Subcutaneous adipose tissue (tissue), 4 donors: Measurements from ENCODE around the gene SNCG. TPM values are rescaled to one million over a fixed set of nuclear protein-coding genes. Genes with fewer than 3 reads are reported as not detected.

Source experiments
- total RNA-seq, 4 donors: library from RNA; depleted of rRNA; stranded (reverse); fragments of >200 nt; gene quantifications; one replicate each; pipeline ENCODE4 v1.1.0, GENCODE V29; 2016
- TF ChIP-seq, protein P1 (sequence below): fragments of 450-650 bp; IDR thresholded peaks from one replicate; pipeline ENCODE4 v1.5.1; 2016; ENCODE audit warnings: low read depth, mild to moderate bottlenecking, control low read depth, antibody characterized with exemption, moderate library complexity

The SNCG gene
- total RNA-seq, 4 donors from 2014 or later = 172 to 362 (median 205) TPM

DNA sequence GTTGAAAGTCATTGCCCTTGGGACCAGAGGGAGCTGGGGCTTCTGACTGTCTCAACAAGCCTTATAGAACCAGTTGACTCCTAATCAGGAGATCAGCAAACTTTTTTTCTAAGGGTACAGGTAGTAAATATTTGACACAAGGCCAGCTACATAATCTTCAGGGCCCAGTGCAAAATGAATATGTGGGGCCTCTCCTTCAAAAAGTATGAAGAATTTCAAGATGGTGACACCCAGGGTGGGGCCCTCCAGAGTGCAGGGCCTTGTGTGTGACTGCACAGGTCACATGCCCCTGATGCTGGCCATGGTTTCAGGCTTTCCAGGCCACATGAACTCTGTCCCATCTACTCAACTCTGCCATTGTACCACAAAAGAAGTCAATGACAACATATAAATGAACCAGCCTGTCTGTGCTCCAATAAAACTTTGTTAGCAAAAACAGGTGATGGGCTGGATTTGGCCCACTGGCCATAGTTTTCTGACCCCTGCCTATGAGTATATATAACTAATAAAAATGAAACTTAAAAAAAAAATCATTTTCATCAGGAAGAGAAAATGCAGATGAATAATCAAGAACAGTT lies 7.1 kb upstream of the SNCG start:
- TF ChIP-seq, protein P1, sequence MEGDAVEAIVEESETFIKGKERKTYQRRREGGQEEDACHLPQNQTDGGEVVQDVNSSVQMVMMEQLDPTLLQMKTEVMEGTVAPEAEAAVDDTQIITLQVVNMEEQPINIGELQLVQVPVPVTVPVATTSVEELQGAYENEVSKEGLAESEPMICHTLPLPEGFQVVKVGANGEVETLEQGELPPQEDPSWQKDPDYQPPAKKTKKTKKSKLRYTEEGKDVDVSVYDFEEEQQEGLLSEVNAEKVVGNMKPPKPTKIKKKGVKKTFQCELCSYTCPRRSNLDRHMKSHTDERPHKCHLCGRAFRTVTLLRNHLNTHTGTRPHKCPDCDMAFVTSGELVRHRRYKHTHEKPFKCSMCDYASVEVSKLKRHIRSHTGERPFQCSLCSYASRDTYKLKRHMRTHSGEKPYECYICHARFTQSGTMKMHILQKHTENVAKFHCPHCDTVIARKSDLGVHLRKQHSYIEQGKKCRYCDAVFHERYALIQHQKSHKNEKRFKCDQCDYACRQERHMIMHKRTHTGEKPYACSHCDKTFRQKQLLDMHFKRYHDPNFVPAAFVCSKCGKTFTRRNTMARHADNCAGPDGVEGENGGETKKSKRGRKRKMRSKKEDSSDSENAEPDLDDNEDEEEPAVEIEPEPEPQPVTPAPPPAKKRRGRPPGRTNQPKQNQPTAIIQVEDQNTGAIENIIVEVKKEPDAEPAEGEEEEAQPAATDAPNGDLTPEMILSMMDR = no peak

DNA sequence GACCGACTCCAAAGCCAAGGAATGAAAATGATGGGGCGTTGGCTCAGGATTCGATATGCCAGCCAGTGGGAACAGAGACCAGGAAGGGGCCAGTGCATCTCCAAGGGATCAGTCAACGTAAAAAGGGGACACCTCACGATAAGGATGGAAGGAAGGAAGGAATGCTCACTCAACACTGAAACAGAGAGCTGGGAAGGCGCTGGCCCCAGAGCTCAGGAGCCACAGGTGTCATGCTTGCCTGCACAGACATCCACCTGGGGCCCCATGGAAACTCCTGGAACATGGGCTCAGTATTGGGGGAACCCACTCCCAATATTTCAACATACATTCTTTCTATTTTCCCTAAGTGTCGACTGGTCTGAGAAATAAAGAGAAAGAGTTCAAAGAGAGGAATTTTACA lies 6.3 kb upstream of the SNCG start:
- TF ChIP-seq, protein P1 = no peak

DNA sequence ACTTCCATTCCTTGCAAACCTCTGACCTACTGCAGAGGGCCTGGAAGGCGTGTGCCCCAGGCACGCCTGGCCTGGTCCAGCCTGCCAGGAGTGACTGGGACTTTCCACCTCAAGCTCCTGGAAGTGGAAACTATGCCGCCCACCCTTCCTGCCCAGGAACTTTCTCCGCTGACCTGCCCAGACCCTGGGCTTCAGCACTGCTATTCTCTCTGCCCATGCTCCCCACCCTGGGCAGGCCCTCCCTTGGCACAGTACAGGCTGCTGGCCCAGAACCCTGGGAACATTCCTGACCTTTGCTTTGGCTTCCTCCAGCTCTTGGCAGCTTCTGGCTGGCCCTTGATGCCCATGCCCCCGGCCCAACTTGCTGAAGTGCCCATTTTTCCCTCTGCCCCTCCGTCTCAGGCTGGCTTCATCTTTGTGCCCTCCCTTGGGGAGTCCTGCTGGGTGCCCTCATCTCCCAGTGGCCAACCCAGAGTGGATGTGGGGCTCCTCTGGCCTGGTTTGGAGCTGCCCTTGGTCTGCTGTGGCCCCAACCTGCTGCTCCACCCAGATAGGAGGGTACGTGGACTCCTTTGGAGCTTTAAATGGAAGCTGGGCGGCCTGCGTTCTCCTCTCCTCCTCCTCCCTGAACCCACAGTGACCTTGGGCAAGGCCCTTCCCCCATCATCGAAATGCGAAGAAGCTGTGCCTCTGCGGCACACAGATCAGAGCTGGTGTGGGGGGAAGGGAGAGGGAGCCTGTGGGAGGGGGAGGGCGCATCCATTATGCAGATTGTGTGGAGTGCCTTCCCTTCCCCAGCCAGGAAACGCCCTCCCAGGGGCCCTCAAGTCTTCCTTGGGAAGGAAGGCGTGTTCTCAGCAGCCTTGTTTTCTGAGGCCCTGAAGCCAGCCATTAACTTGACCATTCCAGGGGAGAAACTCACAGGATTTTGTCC lies 4.4 kb upstream of the SNCG start:
- TF ChIP-seq, protein P1 = no peak

DNA sequence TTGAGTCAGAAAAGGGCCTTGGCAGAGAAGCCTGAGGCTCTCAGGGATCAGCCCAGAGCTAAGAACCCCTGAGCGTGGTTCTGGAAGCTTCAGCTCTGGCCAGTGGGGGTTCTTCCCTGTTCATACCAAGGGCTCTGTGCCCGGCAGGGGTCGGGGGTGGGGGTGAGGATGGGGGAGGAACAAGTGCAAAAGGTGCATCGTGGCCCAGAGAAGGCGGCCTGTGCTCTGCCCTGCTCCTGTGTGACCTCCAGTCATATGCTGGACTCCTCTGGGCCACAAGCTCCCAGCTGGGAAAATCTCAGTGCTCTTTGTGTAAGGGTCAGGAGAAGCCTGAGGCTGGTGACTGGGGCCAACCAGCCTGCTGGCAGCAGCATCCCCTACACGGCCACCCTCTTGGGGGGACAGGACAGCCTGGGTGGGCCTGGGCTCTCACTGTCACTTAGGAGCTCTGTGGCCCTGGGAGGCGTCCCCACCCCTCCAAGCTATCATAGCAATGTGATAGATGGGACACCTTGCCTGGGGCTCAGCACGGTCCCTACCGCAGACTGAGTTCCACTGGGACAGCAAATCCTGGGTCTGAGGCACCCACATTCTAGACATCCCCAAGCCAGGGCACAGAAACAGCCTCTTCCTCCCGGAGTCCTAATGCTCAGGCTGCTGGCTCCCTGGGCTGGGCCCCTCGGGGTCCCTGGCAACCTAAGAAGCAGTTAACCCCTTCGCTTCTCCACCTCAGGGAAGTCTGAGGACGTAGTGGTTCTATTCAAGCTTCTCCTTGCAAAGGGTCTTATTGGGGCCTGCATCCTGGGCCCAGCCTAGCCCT lies 3.5 kb upstream of the SNCG start:
- TF ChIP-seq, protein P1 = no peak

DNA sequence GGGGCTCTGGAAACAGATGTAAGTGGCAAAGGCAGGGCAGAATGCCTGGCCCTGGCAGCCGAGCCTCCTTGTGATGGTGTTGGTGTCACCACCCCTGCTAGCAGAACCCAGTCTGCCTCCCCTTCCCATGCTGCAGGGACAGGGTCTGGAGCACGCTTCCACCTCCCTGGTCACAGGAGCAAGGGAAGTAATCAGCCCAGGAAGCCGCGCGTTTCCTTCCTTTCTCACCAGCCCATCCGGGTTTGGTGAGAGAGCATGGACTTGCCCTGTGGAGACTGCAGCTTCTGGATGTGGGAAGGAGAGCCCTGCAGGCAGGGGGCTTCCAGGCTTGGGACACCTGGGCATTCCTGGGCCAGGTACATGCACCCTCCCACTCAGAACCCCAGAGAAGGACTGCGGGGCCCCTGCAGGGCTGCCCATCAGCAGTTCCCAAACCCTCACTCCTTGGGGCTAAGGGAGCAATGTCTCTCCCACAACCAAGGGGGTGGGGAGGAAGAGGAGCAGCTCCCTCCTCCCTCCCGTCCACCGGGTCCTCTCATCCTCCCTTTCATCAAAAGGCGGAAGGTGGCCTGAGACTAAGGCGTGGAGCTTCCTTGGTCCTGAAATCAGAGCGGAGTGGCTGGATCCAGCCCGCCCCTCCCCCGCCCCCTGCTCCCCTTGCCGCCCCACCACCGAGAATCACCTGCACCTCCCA lies 2.8 kb upstream of the SNCG start:
- TF ChIP-seq, protein P1 = no peak

DNA sequence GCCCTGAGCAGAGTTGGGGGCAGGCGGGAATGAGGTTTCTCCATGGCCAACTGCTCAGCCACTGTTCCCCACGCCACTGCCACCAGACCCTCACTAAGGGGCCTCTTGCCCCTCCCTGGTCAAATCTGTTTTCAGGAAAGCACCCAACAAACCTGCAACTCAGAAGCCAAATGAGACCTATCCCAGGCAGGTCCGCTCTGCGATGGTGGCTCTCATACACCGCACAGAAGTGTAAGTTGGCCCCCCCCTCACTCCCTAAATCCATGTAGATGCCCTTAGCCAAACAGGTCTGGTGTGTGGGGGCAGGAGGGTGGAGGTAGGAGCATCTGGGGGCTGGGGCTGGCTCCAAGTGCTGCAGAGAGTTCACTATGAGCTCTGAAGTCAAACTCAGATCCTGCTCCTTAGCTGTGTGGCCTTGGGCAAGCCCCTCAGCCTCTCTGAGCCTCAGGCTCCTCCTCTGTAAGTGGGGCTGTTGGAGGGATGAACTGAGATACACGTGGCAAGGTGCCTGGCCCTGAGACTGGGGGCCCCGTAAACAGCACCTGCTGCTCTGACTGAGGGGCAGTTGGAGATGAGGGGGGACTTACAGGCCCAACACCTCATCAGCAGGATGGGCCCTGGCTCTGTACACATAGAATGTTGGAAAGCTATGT lies 2.1 kb upstream of the SNCG start:
- TF ChIP-seq, protein P1 = no peak
